Measurements from ENCODE around the gene SKAP1. TPM values are rescaled to one million over a fixed set of nuclear protein-coding genes. Genes with fewer than 3 reads are reported as not detected.

The SKAP1 gene
- polyA plus RNA-seq, 3 donors = 0.13 to 1.0 (median 0.52) TPM

GRCh38 chr17:48177816-48178215, 252.2 kb downstream of the SKAP1 start:
- no peak for DNase-seq
- no peak overlapping the region for H3K4me2 ChIP-seq (replicated peaks; ENCODE audit: extremely low read depth, low read length, poor library complexity, severe bottlenecking)
- no peak overlapping the region for H2AFZ ChIP-seq (ENCODE audit: insufficient read depth, low read depth, low read length, poor library complexity, severe bottlenecking)
- H3K27me3 ChIP-seq (ENCODE audit: control insufficient read depth in 2 of 2, insufficient read depth in 2 of 2, low read length in 2 of 2) = peaks cover 0 to 2% of the 10 kb centered on the region in 2 donors
- Mint-ChIP-seq H3K36me3 (no peaks in the 10 kb centered on the region), H3K4me1 (no peaks in the 10 kb centered on the region), H3K4me3 (no peak overlapping the region), H3K27me3 (ENCODE audit: low read depth in 3 of 3) (peaks cover 6% of the 10 kb centered on the region in 3 donors), H3K9me3 (no peaks in the 10 kb centered on the region), H3K27ac (no peak overlapping the region)
- no CpG with 5 or more reads among the region's 1 CpG for WGBS (ENCODE audit: insufficient coverage)
- H3K4me3 ChIP-seq (replicated peaks in 1 of 3; ENCODE audit: low read depth in 2 of 3, low read length in 3 of 3) = no peak overlapping the region
- TF ChIP-seq CTCF (IDR thresholded peaks at IDR 0.05) = no peak
- no peaks in the 10 kb centered on the region for H3K79me2 ChIP-seq (ENCODE audit: insufficient read depth, low read length)
- no peak overlapping the region for H3K9ac ChIP-seq (ENCODE audit: insufficient read depth, low read length, poor library complexity, severe bottlenecking)
- H3K27ac ChIP-seq (ENCODE audit: low read depth in 1 of 2, low read length in 2 of 2) = no peak overlapping the region
- no peaks in the 10 kb centered on the region for H3K4me1 ChIP-seq (ENCODE audit: control insufficient read depth in 1 of 2, insufficient read depth in 2 of 2, low read length in 2 of 2)
- no peaks in the 10 kb centered on the region for H3K36me3 ChIP-seq (replicated peaks in 1 of 2; ENCODE audit: control insufficient read depth in 1 of 2, insufficient read depth in 2 of 2, low read length in 2 of 2)
- H4K20me1 ChIP-seq (ENCODE audit: insufficient read depth, low read length) = no peaks in the 10 kb centered on the region
- intact Hi-C loops (cut with micrococcal nuclease) = no loop called here
- H3K9me3 ChIP-seq (replicated peaks in 1 of 2; ENCODE audit: control insufficient read depth in 1 of 2, insufficient read depth in 1 of 2, low read length in 2 of 2) = no peaks in the 10 kb centered on the region

- Mint-ChIP-seq H3K9me3 (no peaks in the 10 kb centered on the region), H3K4me1 (no peaks in the 10 kb centered on the region), H3K27ac (no peak overlapping the region), H3K4me3 (no peak overlapping the region), H3K36me3 (no peaks in the 10 kb centered on the region), H3K27me3 (ENCODE audit: low read depth in 3 of 3) (peaks cover 4 to 6% (median 6%) of the 10 kb centered on the region in 3 donors)
- TF ChIP-seq CTCF (IDR thresholded peaks at IDR 0.05) = no peak
- Histone ChIP-seq H2AFZ (ENCODE audit: insufficient read depth, low read depth, low read length, poor library complexity, severe bottlenecking) (no peak overlapping the region), H3K27me3 (ENCODE audit: control insufficient read depth in 2 of 2, insufficient read depth in 2 of 2, low read length in 2 of 2) (peaks cover 0 to 2% of the 10 kb centered on the region in 2 donors), H3K4me1 (ENCODE audit: control insufficient read depth in 1 of 2, insufficient read depth in 2 of 2, low read length in 2 of 2) (no peaks in the 10 kb centered on the region), H3K4me3 (replicated peaks in 1 of 3; ENCODE audit: low read depth in 2 of 3, low read length in 3 of 3) (no peak overlapping the region), H4K20me1 (ENCODE audit: insufficient read depth, low read length) (no peaks in the 10 kb centered on the region), H3K36me3 (replicated peaks in 1 of 2; ENCODE audit: control insufficient read depth in 1 of 2, insufficient read depth in 2 of 2, low read length in 2 of 2) (no peaks in the 10 kb centered on the region), H3K9ac (ENCODE audit: insufficient read depth, low read length, poor library complexity, severe bottlenecking) (no peak overlapping the region), H3K27ac (ENCODE audit: low read depth in 1 of 2, low read length in 2 of 2) (no peak overlapping the region), H3K9me3 (replicated peaks in 1 of 2; ENCODE audit: control insufficient read depth in 1 of 2, insufficient read depth in 1 of 2, low read length in 2 of 2) (no peaks in the 10 kb centered on the region), H3K4me2 (replicated peaks; ENCODE audit: extremely low read depth, low read length, poor library complexity, severe bottlenecking) (no peak overlapping the region), H3K79me2 (ENCODE audit: insufficient read depth, low read length) (no peaks in the 10 kb centered on the region)
- intact Hi-C loops (cut with micrococcal nuclease) = no loop called here
- DNase-seq = no peak
- 100% methylated on average over 1 of the region's 3 CpGs for WGBS (ENCODE audit: insufficient coverage)
Observed at GRCh38 chr17:48176471-48176855, 253.6 kb downstream of the SKAP1 start.
